HG03354 (cell line): ENCODE data around the gene ZAR1L.

Source experiments
- ATAC-seq: cut with Tn5 transposase; IDR thresholded peaks from one replicate; pipeline ENCODE4 v1.9.1; 2021; ENCODE audit warnings: mild to moderate bottlenecking; ENCODE audit not compliant: unreplicated experiment, poor library complexity, severe bottlenecking

The ZAR1L gene

DNA sequence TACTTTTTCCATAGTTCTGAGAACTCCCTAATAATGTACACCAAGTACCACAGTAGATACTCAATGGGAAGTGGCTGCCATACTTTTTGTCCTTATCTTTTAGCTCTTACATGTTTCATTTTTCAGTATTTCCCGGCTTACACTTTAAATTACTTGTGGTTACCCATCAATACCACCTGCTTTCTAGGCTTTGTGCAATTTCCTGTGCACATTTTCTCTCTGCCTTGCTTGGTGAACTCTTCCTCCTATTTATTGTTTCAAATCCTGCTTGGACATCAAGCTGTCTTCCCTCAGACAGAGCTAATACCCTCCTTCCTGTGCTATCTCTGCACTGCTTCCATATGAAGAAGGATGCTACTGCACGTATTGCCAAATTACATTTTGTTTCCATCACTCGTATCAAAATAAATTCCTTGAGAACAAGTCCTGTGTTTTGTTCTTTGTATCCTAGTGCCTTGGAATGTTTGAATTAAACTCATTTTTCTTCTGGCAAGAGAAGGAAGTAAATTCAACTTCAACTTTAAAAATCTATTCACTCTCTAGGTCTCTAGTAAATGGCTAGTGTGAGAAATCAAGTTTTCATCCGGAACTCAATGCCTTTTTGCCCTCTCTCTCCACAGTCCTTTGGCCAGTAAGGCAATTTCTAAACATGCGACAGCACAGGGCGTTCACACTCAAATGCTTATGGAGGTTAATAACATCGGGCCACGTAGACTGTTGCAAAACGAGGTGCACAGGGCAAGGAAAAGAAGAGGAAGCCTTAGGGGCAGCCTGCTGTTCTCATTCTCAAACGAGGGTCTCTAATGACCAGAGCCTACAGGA is 5.6 kb downstream of the ZAR1L start:
- ATAC-seq = peak; percentile 32

DNA sequence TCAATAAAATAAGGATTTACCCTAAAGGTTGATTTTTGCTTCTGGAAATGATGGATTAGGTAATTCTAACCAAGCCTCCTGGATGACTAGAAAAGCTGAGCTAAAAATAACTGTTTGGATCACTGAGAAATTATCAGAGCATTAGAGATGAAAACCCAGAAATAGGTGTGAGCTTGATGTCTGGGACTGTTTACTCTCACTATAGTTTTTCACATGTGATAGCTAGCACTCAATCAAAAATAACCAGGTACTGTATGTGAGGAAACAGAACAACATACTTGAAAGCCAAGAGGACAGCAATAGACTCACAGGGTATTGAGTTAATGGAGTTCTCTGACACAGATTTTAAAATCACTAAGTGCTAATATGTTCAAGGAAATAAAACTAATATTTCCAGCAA is 9.5 kb downstream of the ZAR1L start:
- no peak for ATAC-seq

DNA sequence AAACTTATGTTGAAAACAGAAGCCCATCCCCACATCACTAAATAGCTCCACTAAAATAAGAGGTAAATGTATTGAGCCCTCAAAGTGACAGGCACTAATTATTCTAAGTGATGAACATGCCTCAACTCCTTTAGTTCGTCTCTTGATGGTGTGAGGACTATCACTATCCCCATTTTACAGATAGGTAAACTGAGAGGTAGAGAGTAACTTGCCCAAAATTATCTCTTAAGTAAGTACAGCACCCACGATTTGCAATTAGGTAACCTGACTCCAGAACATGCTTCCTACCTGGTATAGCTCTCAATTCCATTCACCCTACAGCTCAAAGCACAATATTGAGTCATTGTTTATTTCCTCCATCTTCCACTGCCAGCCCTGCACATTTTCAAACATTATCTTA is 12.7 kb downstream of the ZAR1L start:
- ATAC-seq = no peak

DNA sequence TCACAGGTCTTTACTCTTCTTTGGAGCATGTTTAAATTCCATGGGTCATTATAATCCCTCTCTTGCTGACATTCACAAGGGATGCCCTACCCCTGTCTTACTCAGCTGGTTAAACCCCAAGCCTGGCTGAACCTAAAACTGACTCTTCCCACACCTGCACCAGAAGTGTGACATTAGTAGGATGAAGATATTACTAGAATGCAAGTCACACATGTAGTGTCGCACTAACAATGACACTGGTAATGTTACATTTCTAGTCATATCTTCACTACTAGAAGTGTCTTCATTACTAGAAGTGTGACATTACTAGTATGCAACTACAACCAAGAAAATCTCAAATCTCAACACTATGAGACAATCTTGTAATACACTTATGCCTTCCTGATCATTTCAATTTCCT is 14.2 kb downstream of the ZAR1L start:
- ATAC-seq = no peak

DNA sequence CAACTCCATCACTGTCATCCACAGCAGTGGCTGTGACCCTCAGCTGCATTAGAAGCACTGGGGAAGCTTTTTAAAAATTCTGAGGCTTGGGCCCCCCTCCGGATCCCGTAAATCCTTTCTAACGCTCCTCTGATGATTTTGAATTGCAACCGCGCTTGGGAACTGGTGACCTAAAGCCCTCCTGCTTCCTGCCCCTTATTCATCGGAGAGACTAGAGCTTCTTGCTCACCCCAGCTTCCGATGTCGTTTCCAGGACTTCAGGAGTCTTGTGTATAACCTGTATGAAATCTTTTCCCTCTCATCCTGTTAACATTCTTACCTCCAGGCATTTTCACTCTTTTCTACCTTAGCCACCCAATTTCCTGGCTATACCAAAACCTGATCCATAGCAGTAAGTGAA is 14.8 kb downstream of the ZAR1L start:
- ATAC-seq = no peak

DNA sequence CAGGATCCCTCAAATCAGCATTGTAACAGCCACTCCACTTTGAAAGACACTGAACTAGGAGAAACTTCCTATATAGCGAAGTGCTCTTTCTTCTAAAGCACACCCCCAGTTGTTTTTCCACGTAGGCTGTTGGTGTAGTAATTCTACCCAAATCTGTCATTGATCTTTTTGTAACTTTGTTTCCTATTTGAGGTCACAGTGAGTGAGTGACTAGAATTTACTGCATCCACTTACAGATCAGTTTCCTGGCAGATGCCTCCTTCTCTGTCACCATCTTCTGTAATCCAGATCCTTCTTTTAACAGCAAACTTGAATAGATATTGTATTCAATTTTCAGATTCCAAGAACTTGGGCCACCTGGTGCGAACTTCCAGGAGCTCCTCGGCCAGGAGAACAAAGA is 15.3 kb downstream of the ZAR1L start:
- no peak for ATAC-seq

DNA sequence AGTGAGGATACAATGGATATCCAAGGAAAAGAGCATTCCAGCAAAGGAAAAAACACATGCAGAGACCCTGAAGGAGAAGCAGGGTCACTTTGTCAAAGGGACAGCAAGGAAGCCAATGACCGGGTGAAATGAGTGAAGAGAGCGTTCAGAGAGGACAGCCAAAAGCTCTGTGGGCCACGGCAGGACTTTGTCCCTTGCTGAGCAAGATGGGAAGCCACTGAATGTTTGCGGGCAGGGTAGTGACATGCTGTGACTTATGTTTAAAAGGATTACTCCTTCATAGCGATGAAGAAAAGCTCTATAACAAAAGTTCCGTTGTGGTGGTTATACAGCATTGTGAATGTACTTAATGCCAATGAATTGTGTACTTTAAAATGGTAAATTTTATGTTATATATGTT is 16.5 kb downstream of the ZAR1L start:
- no peak for ATAC-seq

DNA sequence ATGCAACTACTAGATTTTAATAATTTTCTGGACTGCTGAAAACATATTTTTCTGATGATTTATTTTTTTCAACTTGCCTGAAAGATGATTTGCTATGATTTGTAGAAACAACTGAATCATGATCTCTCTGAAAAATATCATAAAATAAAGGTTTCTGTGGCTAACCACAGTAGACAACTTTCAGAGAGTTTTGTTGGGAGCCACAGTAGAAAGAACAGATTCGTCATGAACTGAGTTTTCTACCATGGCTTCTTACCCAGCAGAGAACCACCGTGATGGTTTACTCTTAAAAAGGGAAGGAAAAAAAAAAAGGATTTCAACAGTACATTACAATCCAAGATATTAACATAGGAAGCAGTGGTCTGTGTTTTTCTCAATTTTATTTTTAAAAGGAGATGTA is 18.0 kb downstream of the ZAR1L start:
- no peak for ATAC-seq

DNA sequence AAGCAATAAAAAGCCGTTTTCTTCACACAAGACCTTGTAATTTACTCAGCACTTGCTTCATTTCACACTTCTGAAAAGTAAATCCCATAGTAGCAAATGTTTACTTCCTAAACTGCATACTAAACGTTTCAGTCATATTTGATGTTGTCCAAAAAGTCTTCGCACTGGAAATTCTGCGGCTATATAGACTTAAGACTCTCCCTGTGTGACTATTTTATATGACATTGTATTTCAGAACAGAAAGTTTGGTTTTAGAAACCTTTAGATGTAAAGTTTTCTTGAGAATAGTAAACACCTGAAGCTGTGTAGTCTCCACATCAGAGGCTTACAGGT is 29.6 kb downstream of the ZAR1L start:
- ATAC-seq = no peak

DNA sequence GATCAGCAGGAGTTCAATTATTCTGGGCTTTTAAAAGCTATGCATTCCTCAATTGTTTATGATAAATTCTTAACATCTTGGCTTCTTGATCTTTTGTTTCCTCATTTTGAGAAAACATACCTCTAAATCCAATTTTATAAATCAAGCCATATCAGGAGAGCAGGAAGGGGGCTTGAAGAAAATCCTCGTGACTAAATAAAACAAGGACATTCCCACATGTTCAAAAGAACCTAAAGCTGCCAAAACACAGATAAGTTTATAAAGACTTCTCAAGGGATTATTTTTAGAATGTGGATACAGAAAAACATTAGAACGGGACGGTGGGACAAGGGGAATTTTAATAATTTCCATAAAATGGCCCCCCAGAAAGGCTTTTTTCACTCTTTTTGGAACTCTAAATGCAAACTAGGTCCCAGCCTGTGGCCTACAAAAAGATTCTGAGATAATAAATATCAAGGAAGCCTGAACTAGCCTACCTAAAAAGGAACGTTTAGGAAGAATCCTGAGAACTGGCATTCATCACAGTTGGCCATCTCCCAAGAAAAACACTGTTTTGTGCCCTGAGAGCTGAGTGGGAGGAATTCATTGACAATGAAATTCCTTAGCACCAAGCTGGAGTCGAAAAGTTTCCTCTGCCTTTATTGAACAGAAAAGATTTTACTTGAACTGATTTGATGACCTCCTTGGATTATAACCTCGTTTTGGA is 30.1 kb downstream of the ZAR1L start:
- ATAC-seq = no peak

DNA sequence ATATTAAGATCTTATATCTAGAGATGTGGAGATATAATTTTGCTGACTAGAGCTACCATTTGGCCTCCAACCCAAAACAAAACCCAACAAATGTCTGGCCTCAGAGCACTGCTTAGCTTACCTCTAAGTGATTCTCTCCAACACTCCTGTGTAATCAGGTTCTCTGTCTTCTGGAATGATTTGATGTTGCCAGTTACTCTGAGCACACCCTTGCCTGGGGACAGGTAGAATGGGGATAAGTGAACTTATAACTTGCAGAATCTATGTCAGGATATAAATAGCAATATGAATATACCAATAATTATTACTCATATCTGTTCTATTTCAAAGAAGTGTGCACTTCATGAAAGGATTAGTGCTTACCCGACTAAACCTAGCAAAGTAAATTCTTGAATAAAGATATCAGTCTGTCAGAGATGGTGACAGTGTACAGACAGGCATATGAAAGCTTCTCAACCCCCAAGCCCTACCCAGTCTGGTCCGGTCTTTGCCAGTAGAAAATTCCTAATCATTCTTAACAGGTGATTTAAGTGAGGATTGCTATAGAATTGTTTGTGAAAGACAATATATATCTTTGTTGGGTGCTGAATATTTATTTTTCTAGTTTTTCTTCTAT is 33.0 kb downstream of the ZAR1L start:
- ATAC-seq = no peak

DNA sequence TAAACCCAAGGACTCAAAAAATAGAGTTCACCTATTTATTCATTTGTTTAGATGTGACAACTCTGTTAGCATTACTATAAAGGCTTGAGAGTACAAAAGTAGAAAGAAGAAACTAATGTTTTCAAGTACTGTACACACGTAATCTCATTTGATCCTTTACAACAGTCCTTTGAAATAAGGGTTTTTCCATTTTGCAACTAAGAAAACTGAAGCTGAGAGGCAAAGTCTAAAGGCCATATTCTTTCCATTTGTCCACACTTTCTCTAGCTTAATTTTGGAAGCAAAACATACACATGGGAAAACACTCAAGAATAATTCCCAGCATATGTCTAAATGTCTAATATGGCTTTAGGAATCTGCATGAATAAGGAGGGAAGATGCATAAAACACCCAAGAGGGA is 34.1 kb downstream of the ZAR1L start:
- no peak for ATAC-seq

DNA sequence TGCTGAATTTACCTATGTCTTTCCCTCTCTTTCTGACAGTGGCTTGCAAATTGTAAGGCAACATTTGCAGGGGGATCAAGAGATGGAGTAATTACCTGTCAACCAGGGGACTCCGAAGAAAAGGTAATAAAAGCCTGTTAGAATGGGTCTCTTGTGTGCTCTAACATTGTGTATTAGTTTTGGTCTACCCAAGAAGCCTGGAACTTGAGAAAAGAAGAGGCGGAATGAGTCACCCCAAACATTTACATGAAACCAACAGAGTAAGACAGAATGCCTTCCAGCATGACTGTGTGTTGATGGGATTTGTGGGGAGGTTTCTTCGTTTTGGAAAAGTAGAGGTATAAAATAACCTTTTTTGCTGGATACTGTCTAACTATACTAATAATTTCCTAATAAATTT is 36.7 kb downstream of the ZAR1L start:
- ATAC-seq = no peak

DNA sequence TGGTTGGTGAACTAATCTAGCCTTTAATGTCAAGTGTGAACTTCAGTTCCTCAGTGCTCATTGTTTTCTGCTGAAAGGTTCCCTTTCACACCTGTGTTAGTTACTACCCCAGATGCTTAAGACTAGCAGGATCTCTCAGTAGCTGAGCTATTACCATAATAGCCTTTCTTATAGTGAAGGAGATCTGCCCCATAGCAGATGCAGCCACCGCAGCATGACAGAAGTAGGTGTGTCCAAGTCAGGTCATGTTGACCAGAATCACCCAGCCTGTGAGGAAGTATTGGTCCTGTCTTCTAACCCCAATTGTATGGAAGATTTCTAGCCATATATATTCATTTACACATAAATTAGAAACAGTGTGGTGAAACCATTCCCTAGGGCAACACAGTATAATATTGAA is 37.3 kb downstream of the ZAR1L start:
- no peak for ATAC-seq

DNA sequence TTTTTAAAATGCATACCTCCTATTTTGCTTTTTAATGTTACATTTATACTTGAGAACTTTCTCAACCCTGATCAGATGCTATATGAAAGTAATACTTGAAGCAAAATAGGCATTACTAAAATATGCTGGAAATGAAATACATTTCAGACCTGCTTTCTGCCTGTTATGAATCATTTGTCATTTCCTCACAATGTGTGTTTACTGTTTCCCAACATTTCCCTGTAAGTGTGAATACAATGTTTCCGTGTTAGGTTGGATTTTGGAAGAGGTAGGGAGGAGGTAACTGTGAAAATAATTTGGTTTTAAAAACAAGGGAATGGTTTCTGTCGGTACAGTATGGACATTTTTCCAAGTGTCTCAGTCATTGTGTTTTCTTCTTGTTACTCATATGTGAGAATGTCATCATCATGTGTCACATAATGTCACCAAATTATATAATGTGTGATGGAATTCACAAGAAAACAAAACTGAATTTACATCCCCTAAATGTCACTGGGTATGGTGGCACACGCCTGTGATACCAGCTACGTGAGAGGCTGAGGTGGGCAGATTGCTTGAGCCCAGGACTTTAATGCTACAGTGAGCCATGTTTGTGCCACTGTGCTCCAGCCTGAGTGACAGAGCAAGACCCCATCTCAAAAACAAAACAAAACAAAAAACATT is 43.0 kb downstream of the ZAR1L start:
- no peak for ATAC-seq

DNA sequence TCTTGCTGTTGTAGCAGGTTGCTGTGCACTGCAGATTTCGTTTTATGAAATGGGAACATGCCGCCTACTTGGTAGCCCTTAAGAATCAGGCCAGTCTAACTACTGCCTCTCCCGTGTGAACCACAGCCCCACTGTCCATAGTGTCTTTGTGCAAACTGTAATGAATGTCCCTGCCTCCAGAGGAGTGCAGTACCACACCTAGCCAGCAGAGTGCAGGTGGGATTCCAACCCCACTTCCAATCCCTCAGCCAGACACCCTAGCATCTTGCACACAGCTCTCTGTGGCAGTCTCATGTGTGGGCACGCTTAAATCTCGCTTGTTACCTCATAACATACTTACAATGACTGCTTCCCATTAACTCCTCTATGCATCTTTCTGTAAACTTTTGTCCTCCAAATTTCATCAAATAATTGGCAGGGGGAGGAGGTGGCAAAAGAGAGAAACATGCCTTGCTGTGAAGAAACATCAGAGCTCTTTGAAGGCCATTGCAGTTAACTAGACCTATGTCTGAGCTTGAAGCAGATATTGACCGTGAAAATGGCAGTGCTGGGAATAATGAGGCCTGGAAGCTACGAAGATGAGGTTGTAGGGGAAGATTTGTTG is 47.2 kb downstream of the ZAR1L start:
- peak; percentile 66 for ATAC-seq

DNA sequence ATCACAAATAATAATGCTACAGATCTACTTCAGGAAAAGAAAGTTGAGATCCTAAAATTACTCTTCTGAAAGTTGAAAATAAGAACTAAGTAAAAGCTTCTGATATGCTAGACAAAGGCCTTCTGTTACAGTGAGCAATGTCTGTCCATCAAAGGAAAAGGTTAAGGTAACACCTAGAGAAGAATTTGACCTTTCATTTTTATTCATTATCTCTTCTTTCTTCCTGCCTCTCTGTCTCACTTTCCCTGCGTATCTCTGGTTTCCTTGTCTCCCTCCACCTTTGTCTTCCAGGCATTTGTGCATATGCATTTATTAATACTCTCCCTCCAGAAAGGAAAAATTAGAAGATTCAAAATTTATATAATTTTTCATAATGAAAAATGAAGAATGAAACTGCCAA is 49.0 kb downstream of the ZAR1L start:
- ATAC-seq = no peak

DNA sequence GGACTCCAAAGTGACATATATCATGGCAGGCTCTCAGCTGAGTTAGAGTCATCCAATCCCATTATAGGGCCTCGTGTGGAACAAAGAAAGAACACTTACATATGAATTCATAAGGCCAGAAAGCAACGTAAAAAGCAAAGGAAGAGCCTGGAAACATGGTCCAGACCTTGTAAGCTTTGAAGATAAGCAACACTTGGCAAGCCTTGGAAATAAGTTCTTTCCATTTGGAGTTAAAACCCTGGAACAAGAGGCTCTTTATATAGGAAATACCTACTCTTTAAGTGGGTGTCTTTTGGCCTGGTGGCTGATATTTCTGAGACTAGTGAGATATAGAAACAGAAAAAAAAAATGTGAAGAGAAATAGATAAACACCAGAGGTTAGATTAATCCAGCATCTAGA is 49.4 kb downstream of the ZAR1L start:
- ATAC-seq = no peak

DNA sequence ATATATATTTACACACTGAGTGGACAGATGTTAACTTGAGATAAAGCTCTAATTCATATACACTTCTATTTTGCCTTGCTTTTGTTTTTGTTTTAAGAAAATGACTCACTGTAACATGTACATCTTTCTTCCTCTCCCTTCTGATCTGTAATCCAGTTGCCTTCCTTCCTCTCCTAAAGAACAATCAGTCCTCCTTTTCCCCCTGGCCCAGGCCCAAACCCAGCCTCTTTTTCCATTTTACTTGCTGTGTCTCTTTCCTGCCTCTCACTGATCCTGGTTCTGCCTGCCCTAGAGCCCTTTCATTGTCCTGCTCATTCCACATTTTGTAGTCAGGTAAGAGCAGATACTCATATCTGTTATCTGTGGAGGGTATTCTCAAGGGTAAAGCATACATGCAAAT is 50.8 kb downstream of the ZAR1L start:
- ATAC-seq = no peak

DNA sequence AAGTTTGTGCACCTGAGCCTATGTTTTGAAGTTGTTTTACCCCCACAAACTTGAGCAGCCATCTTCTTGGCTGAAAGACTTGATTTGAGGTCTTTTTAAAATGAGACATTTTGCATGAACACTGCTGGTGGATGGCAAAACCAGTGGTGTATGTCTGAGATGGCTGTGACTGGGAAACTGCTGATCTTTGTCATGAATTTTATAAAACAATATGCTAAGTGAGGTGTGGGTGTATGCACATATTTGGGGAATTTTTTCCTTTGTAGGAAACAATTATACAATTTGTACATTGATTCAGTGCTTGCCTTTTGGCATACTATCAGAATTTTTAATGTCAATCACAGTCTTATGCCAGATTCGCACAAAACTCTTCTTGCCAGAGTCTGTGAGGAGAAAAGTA is 52.5 kb downstream of the ZAR1L start:
- ATAC-seq = no peak
